HepG2 (cell line): ENCODE results near the gene SYTL3. TPM values are rescaled to one million over a fixed set of nuclear protein-coding genes. Genes with fewer than 3 reads are reported as not detected.

Experiments
- ATAC-seq: fragments of 200-7000 bp; cut with Tn5 transposase; 3 replicates; pipeline ENCODE4 v1.9.1; 2020; ENCODE audit warnings: mild to moderate bottlenecking, moderate library complexity
- BruUV-seq: library from RNA; stranded (reverse); fragments of 400-500 nt; replicated peaks from 2 replicates; lab custom pipeline; 2021; lab: Mats Ljungman, UMichigan
- CTCF ChIA-PET: fragments of 300-600 bp; formaldehyde crosslinking; extraction: SDS; loops from one replicate; lab custom pipeline; 2021; ENCODE audit warnings: low total read pairs, inconsistent platforms, low intra/inter-chr PET ratio; lab: Yijun Ruan, JAX
- POLR2A ChIA-PET: fragments of 350-600 bp; sonication (Branson Sonifier 250); formaldehyde crosslinking; loops from one replicate; lab custom pipeline; 2020; ENCODE audit warnings: antibody characterized with exemption, inconsistent platforms; lab: Yijun Ruan, JAX
- DNase-seq: peaks from one replicate; pipeline ENCODE4 v3.0.0-alpha.2; 2015; ENCODE audit warnings: low spot score
- FAIRE-seq: peaks from 3 replicates; lab custom pipeline; 2011; peaks lifted over from hg19 to GRCh38; lab: Jason Lieb, UNC
- H2AFZ ChIP-seq: one replicate; pipeline ENCODE4 v1.6.1; 2011; ENCODE audit warnings: low read length, inconsistent platforms
- H3K27ac ChIP-seq: fragments of 300-600 bp; 3 replicates; pipeline ENCODE4 v1.8.0; 2011; ENCODE audit warnings: mixed run types, mild to moderate bottlenecking, mixed read lengths, low read length, inconsistent platforms; ENCODE audit not compliant: insufficient read depth; ENCODE audit errors: extremely low read length
- H3K27me3 ChIP-seq, 2 experiments: fragments of 200-600 bp in 1 of 2; 2 replicates in 1 of 2; 3 replicates in 1 of 2; pipeline versions ENCODE4 v1.6.0 to v1.8.0; 2011; ENCODE audit warnings: low read length in 2 of 2, mild to moderate bottlenecking in 2 of 2, moderate library complexity in 2 of 2, inconsistent platforms in 1 of 2; ENCODE audit not compliant: insufficient read depth in 2 of 2, control insufficient read depth in 1 of 2
- H3K36me3 ChIP-seq, 2 experiments: fragments of 200-600 bp in 1 of 2; replicated peaks in 1 of 2; 2 replicates in 1 of 2; 3 replicates in 1 of 2; pipeline versions ENCODE4 v1.5.1 to v1.8.0; 2011; ENCODE audit warnings: low read length in 2 of 2, inconsistent platforms in 1 of 2; ENCODE audit not compliant: insufficient read depth in 2 of 2, control insufficient read depth in 1 of 2
- H3K4me1 ChIP-seq: 2 replicates; pipeline ENCODE4 v1.5.1; 2012; ENCODE audit warnings: low read length, inconsistent platforms; ENCODE audit not compliant: insufficient read depth
- H3K4me2 ChIP-seq: 2 replicates; pipeline ENCODE4 v1.6.0; 2011; ENCODE audit warnings: low read depth, low read length, inconsistent platforms
- H3K4me3 ChIP-seq, 3 experiments: fragments of 200-600 bp in 1 of 3; sonication (generic), shearing (Covaris generic) in 1 of 3; replicated peaks in 1 of 3; 2 replicates each; pipeline ENCODE4 v1.5.1; 2011 to 2016; ENCODE audit warnings: low read length in 3 of 3, inconsistent platforms in 2 of 3, low read depth in 2 of 3, mild to moderate bottlenecking in 2 of 3, control low read depth in 1 of 3, mixed read lengths in 1 of 3; ENCODE audit not compliant: insufficient read depth in 1 of 3
- H3K79me2 ChIP-seq: one replicate; pipeline ENCODE4 v1.6.1; 2011; ENCODE audit warnings: low read length, inconsistent platforms; ENCODE audit not compliant: insufficient read depth
- H3K9ac ChIP-seq: 2 replicates; pipeline ENCODE4 v1.6.0; 2011; ENCODE audit warnings: mild to moderate bottlenecking, low read depth, low read length, inconsistent platforms; ENCODE audit not compliant: insufficient read depth
- H3K9me3 ChIP-seq: 2 replicates; pipeline ENCODE4 v1.5.1; 2012; ENCODE audit warnings: mild to moderate bottlenecking, low read length
- H4K20me1 ChIP-seq: 2 replicates; pipeline ENCODE4 v1.6.0; 2011; ENCODE audit warnings: inconsistent platforms, mild to moderate bottlenecking, low read length, moderate library complexity; ENCODE audit not compliant: insufficient read depth
- FLYWCH1 ChIP-seq: sonication (generic); formaldehyde crosslinking; IDR thresholded peaks from 2 replicates; pipeline ENCODE4 v1.8.1; 2023; ENCODE audit warnings: mild to moderate bottlenecking, missing genetic modification reagents
- KLF13 ChIP-seq: sonication (generic); formaldehyde crosslinking; IDR thresholded peaks from 2 replicates; pipeline ENCODE4 v1.4.0; 2020; ENCODE audit warnings: mild to moderate bottlenecking, missing genetic modification reagents
- NR2F2 ChIP-seq: IDR thresholded peaks from 2 replicates; pipeline ENCODE4 v1.6.1; 2012; ENCODE audit warnings: low read depth, inconsistent platforms, borderline replicate concordance
- PAX8 ChIP-seq: sonication (generic); formaldehyde crosslinking; IDR thresholded peaks from 2 replicates; pipeline ENCODE4 v1.8.0; 2022; ENCODE audit warnings: mild to moderate bottlenecking, missing genetic modification reagents, borderline replicate concordance
- PCBP1 ChIP-seq: fragments of 200-400 bp; formaldehyde crosslinking; IDR thresholded peaks from 2 replicates; pipeline ENCODE4 v1.6.1; 2017; ENCODE audit warnings: mild to moderate bottlenecking, low read depth, low read length, borderline replicate concordance
- POLR2A ChIP-seq, 2 experiments: IDR thresholded peaks; 2 replicates each; pipeline ENCODE4 v1.6.1; 2011; ENCODE audit warnings: low read depth in 2 of 2, low read length in 2 of 2, mild to moderate bottlenecking in 1 of 2, moderate library complexity in 1 of 2; ENCODE audit not compliant: insufficient read depth in 1 of 2
- PPARG ChIP-seq: conservative IDR thresholded peaks from 2 replicates; pipeline ENCODE4 v1.6.1; 2016; ENCODE audit warnings: missing biosample characterization, missing genetic modification reagents
- RFXAP ChIP-seq: sonication (generic); formaldehyde crosslinking; IDR thresholded peaks from 2 replicates; pipeline ENCODE4 v1.4.0; 2020; ENCODE audit warnings: missing genetic modification reagents, borderline replicate concordance
- ZNF407 ChIP-seq: sonication (generic); formaldehyde crosslinking; IDR thresholded peaks from one replicate; pipeline ENCODE4 v1.5.1; 2020; ENCODE audit warnings: mild to moderate bottlenecking, missing genetic modification reagents; ENCODE audit errors: not compliant biosample characterization
- WGBS: methylation state at CpG from one replicate; pipeline ENCODE4 v1.1.6; 2017; ENCODE audit warnings: low lambda C conversion rate; 5-methylcytosine and 5-hydroxymethylcytosine counted together
- in situ Hi-C: cut with HindIII; loops from 2 replicates; pipeline ENCODE4 v1.10.0; 2017; ENCODE audit warnings: low pct_unique_long_range_greater_than_20kb; ENCODE audit not compliant: extremely low pct_ligation_motif_present
- intact Hi-C: fragments of 100-400 bp; cut with micrococcal nuclease; formaldehyde crosslinking; loops from one replicate; pipeline ENCODE4 v1.10.0; 2022; ENCODE audit not compliant: unreplicated experiment
- polyA plus RNA-seq, 8 experiments: library from polyadenylated mRNA; depleted of rRNA in 3 of 8; stranded (reverse) in 7 of 8; unstranded in 1 of 8; fragments of >200 nt; fragmentation: Illumina TruSeq in 4 of 8; extraction: Trizol in 4 of 8; gene quantifications; 2 replicates each; pipeline versions ENCODE4 v1.2.1 to v1.2.3, GENCODE V29; 2011 to 2016; ENCODE audit warnings: low read depth in 4 of 8, missing spikeins in 1 of 8, mixed read lengths in 1 of 8; ENCODE audit not compliant: insufficient read depth in 1 of 8
- total RNA-seq, 5 experiments: library from RNA; depleted of rRNA; stranded (reverse); fragments of >200 nt; fragmentation: Illumina TruSeq; extraction: Trizol; gene quantifications; 2 replicates each; pipeline ENCODE4 v1.2.3, GENCODE V29; 2016; ENCODE audit warnings: low read depth in 1 of 5

The SYTL3 gene
- total and polyA plus RNA-seq, 2 of the 13 experiments (the other 11 are each of a cell fraction or from before 2014, with no cell fraction given) = 0.11 to 0.28 TPM

- no peaks in the 10 kb centered on the region; the same call in 1 of the 2 replicates for H4K20me1 ChIP-seq
- H3K4me1 ChIP-seq = peaks cover 49% of the 10 kb centered on the region
- DNase-seq (no peak), ATAC-seq (no peak), FAIRE-seq (no peak)
- in situ Hi-C loops = no loop called here
- no peak overlapping the region for H3K9ac ChIP-seq
- H3K4me3 ChIP-seq = no peak overlapping the region
- H3K36me3 ChIP-seq = peaks cover 0 to 5% of the 10 kb centered on the region in 2 experiments; a peak in 1 of 5 replicates
- 0 out of 2 replicates have a peak overlapping the region, but pooled peaks have one; percentile 91 for H3K4me2 ChIP-seq
- H3K27me3 ChIP-seq = peaks cover 0 to 11% of the 10 kb centered on the region in 2 experiments; a peak in 1 of 5 replicates
- CTCF ChIA-PET = no interaction called here
- H2AFZ ChIP-seq = no peak overlapping the region
- POLR2A ChIA-PET = no interaction called here
- TF ChIP-seq PPARG (peak; percentile 56; the same call in 1 of the 2 replicates), POLR2A (IDR thresholded peaks at IDR 0.05; ENCODE audit: insufficient read depth in 1 of 2, low read depth in 2 of 2, low read length in 2 of 2) (0 out of 4 replicates have a peak, but pooled peaks of 1 of the 2 experiments have one; percentile 24), KLF13 (no peak), PCBP1 (no peak)
- TF ChIP-seq, all 625 proteins: peak for 2
- WGBS = 90% methylated on average over 7 of the region's 8 CpGs
- no peaks in the 10 kb centered on the region for H3K9me3 ChIP-seq
- BruUV-seq = no TSS peak
- no peak overlapping the region for H3K27ac ChIP-seq
- H3K79me2 ChIP-seq = peaks cover 20% of the 10 kb centered on the region
- intact Hi-C loops = loop anchor here (10.0 kb wide), 1 partner anchor 1123 kb away; the partner anchor contains the start of gene ACAT2
Observed at GRCh38 chr6:158642097-158642601, 7.7 kb upstream of the SYTL3 start.

- DNase-seq (no peak), FAIRE-seq (no peak), ATAC-seq (no peak)
- Histone ChIP-seq H3K27ac (peak overlapping the region; percentile 67), H2AFZ (no peak overlapping the region), H3K9ac (peak overlapping the region; percentile 93), H4K20me1 (no peaks in the 10 kb centered on the region; the same call in 1 of the 2 replicates), H3K4me3 (peak overlapping the region; percentile 79 to 96 (median 91)), H3K4me2 (peak overlapping the region; percentile 91), H3K27me3 (peaks cover 0 to 14% of the 10 kb centered on the region in 2 experiments; a peak in 1 of 5 replicates), H3K79me2 (peaks cover 20% of the 10 kb centered on the region), H3K4me1 (peaks cover 49% of the 10 kb centered on the region), H3K9me3 (no peaks in the 10 kb centered on the region), H3K36me3 (no peaks in the 10 kb centered on the region)
- WGBS = 10% methylated on average over 10 of the region's 21 CpGs
- intact Hi-C loops (loop anchor here (10.0 kb wide), 1 partner anchor 1121 kb away; the partner anchor contains the start of gene ACAT2), in situ Hi-C loops (no loop called here)
- POLR2A ChIA-PET = interaction anchor here (0.7 to 1.9 kb wide), 5 partner anchors 9 to 175 kb away, joined by 3 to 10 read pairs (median 4); partner anchors contain the start of gene EZR
- no TSS peak for BruUV-seq
- CTCF ChIA-PET = no interaction called here
- TF ChIP-seq NR2F2 (no peak), PAX8 (CRISPR knock-in tag) (no peak; the same call in 1 of the 2 replicates), FLYWCH1 (CRISPR knock-in tag) (0 out of 2 replicates have a peak, but pooled peaks have one; percentile 32), PPARG (no peak), RFXAP (no peak), ZNF407 (CRISPR knock-in tag) (no peak)
Observed at GRCh38 chr6:158643836-158644230, 6.0 kb upstream of the SYTL3 start.
